K562 (cell line): Measurements from ENCODE around the gene UAP1. TPM values are rescaled to one million over a fixed set of nuclear protein-coding genes. Genes with fewer than 3 reads are reported as not detected.

Experiments used
- C11orf30 ChIP-seq: fragments of 450-650 bp; IDR thresholded peaks from 2 replicates; pipeline ENCODE4 v1.6.1; 2016; ENCODE audit warnings: low read depth, mild to moderate bottlenecking
- CBFA2T2 ChIP-seq: fragments of 450-650 bp; conservative IDR thresholded peaks from 2 replicates; pipeline ENCODE4 v1.6.1; 2017; ENCODE audit warnings: mild to moderate bottlenecking
- CCNT2 ChIP-seq: IDR thresholded peaks from 2 replicates; pipeline ENCODE4 v1.6.1; 2011; ENCODE audit warnings: borderline replicate concordance, low read depth, mild to moderate bottlenecking, moderate library complexity, mixed read lengths, low read length; ENCODE audit not compliant: insufficient read length; ENCODE audit errors: extremely low read depth
- CTBP1 ChIP-seq: fragments of 450-650 bp; IDR thresholded peaks from 2 replicates; pipeline ENCODE4 v1.6.1; 2016; ENCODE audit warnings: borderline replicate concordance
- IRF2 ChIP-seq: sonication (generic); formaldehyde crosslinking; IDR thresholded peaks from 2 replicates; pipeline ENCODE4 v1.8.1; 2022; ENCODE audit warnings: mild to moderate bottlenecking, missing genetic modification reagents
- MEF2D ChIP-seq: conservative IDR thresholded peaks from 2 replicates; pipeline ENCODE4 v1.6.1; 2016; ENCODE audit warnings: low read depth, missing genetic modification characterization, missing compliant biosample characterization
- NCOR1 ChIP-seq: fragments of 450-650 bp; IDR thresholded peaks from 2 replicates; pipeline ENCODE4 v1.6.1; 2016; ENCODE audit warnings: mild to moderate bottlenecking, moderate library complexity
- NR1H2 ChIP-seq: sonication (generic); formaldehyde crosslinking; IDR thresholded peaks from 2 replicates; pipeline ENCODE4 v1.4.0; 2020; ENCODE audit warnings: mild to moderate bottlenecking, missing genetic modification reagents
- POLR3G ChIP-seq: IDR thresholded peaks from 2 replicates; pipeline ENCODE4 v1.6.1; 2011; ENCODE audit not compliant: insufficient read length, insufficient replicate concordance; ENCODE audit errors: extremely low read depth
- SMARCB1 ChIP-seq: IDR thresholded peaks from 2 replicates; pipeline ENCODE4 v1.6.1; 2011; ENCODE audit warnings: improper control_type of control experiment, low read depth; ENCODE audit not compliant: insufficient read length
- SOX6 ChIP-seq: fragments of 450-650 bp; IDR thresholded peaks from 2 replicates; pipeline ENCODE4 v1.6.1; 2014; ENCODE audit warnings: mild to moderate bottlenecking
- SRSF1 ChIP-seq: fragments of 200-400 bp; formaldehyde crosslinking; IDR thresholded peaks from 2 replicates; pipeline ENCODE4 v1.6.1; 2017; ENCODE audit warnings: mild to moderate bottlenecking, low read depth, low read length, moderate library complexity
- TEAD4 ChIP-seq, 2 experiments: sonication (generic) in 1 of 2; formaldehyde crosslinking in 1 of 2; IDR thresholded peaks; 2 replicates each; pipeline versions ENCODE4 v1.6.1 to v1.8.0; 2012 to 2022; ENCODE audit warnings: borderline replicate concordance in 1 of 2, inconsistent platforms in 1 of 2, low read length in 1 of 2, mild to moderate bottlenecking in 1 of 2, missing genetic modification reagents in 1 of 2
- YBX1 ChIP-seq: fragments of 450-650 bp; IDR thresholded peaks from 2 replicates; pipeline ENCODE4 v1.7.1; 2016; ENCODE audit warnings: mild to moderate bottlenecking
- ZNF695 ChIP-seq: fragments of 450-650 bp; formaldehyde crosslinking; IDR thresholded peaks from 2 replicates; pipeline ENCODE4 v1.4.0; 2020; ENCODE audit warnings: mild to moderate bottlenecking, moderate library complexity
- polyA plus RNA-seq, 8 experiments: library from polyadenylated mRNA; depleted of rRNA in 4 of 8; stranded (reverse) in 5 of 8; unstranded in 3 of 8; fragments of >200 nt; fragmentation: Nextera tagmentation in 2 of 8; fragmentation: Illumina TruSeq in 1 of 8; extraction: Ambion mirVana in 2 of 8; extraction: Trizol in 1 of 8; gene quantifications; 2 replicates each; pipeline versions ENCODE4 v1.2.1 to v1.2.3, GENCODE V29; 2011 to 2014; ENCODE audit warnings: inconsistent platforms in 1 of 8, missing spikeins in 1 of 8
- total RNA-seq, 7 experiments: library from RNA; depleted of rRNA in 6 of 7; stranded (reverse); fragments of >200 nt in 6 of 7; fragmentation: Illumina TruSeq in 2 of 7; extraction: Trizol in 2 of 7; gene quantifications; 2 replicates each; pipeline versions ENCODE4 v1.2.1 to v1.2.3, GENCODE V29; 2011 to 2021; ENCODE audit warnings: low replicate concordance in 1 of 7
- TF ChIP-seq, protein P1 (sequence below): sonication (generic); formaldehyde crosslinking; IDR thresholded peaks from 2 replicates; pipeline ENCODE4 v1.8.0; 2022; ENCODE audit warnings: mild to moderate bottlenecking, low read depth, missing genetic modification reagents
- TF ChIP-seq, protein P2 (sequence below): sonication (generic); formaldehyde crosslinking; IDR thresholded peaks from 2 replicates; pipeline ENCODE4 v1.8.0; 2022; ENCODE audit warnings: mild to moderate bottlenecking, missing genetic modification reagents
- TF ChIP-seq, protein P3 (sequence below): fragments of 450-650 bp; IDR thresholded peaks from 2 replicates; pipeline ENCODE4 v1.6.1; 2017; ENCODE audit warnings: antibody characterized with exemption, mild to moderate bottlenecking

The UAP1 gene
- total and polyA plus RNA-seq, 9 of the 15 experiments (the other 6 are each of a cell fraction or from before 2014, with no cell fraction given) = 182 to 317 (median 213) TPM

DNA sequence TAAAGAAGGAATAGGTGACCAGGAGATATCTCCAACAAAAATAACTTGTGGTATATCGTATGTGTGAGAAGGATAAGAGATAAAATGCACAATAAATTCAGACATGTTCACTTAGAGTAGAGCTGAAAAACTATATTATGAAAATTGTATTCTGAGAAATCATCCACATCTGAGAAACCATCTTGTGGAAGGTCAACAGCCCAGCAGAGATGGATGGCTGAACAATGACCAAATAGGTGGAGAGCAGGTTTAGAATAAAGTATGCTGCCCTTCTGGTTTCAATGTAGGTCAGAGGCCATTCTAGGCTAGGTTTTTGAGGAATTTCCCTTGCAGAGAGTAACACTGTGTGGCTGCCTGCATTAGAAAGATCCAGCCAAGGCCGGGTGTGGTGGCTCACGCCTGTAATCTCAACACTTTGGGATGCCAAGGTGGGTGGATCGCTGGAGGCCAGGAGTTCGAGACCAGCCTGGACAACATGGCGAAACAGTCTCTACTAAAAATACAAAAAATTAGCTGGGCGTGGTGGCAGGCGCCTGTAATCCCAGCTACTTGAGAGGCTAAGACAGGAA, 8.8 kb upstream of the UAP1 start (continued):
- TF ChIP-seq, protein P1, sequence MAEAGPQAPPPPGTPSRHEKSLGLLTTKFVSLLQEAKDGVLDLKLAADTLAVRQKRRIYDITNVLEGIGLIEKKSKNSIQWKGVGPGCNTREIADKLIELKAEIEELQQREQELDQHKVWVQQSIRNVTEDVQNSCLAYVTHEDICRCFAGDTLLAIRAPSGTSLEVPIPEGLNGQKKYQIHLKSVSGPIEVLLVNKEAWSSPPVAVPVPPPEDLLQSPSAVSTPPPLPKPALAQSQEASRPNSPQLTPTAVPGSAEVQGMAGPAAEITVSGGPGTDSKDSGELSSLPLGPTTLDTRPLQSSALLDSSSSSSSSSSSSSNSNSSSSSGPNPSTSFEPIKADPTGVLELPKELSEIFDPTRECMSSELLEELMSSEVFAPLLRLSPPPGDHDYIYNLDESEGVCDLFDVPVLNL (CRISPR knock-in tag) = no peak
- TF ChIP-seq ZNF695 (CRISPR knock-in tag) (no peak), SOX6 (peak; percentile 56; the same call in 1 of the 2 replicates), TEAD4 (IDR thresholded peaks at IDR 0.05; ENCODE audit: low read length) (peak; percentile 72), TEAD4 (CRISPR knock-in tag; IDR thresholded peaks at IDR 0.05; ENCODE audit: borderline replicate concordance) (no peak), POLR3G (no peak), CBFA2T2 (0 out of 2 replicates have a peak, but pooled peaks have one; percentile 18), IRF2 (CRISPR knock-in tag) (no peak), YBX1 (no peak), NCOR1 (peak; percentile 19; the same call in 1 of the 2 replicates), CCNT2 (peak; percentile 32), SRSF1 (no peak), CTBP1 (no peak), SMARCB1 (no peak), C11orf30 (no peak), NR1H2 (CRISPR knock-in tag) (no peak), MEF2D (tag) (no peak)
- TF ChIP-seq, protein P2, sequence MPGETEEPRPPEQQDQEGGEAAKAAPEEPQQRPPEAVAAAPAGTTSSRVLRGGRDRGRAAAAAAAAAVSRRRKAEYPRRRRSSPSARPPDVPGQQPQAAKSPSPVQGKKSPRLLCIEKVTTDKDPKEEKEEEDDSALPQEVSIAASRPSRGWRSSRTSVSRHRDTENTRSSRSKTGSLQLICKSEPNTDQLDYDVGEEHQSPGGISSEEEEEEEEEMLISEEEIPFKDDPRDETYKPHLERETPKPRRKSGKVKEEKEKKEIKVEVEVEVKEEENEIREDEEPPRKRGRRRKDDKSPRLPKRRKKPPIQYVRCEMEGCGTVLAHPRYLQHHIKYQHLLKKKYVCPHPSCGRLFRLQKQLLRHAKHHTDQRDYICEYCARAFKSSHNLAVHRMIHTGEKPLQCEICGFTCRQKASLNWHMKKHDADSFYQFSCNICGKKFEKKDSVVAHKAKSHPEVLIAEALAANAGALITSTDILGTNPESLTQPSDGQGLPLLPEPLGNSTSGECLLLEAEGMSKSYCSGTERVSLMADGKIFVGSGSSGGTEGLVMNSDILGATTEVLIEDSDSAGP (CRISPR knock-in tag) = no peak
- TF ChIP-seq, protein P3, sequence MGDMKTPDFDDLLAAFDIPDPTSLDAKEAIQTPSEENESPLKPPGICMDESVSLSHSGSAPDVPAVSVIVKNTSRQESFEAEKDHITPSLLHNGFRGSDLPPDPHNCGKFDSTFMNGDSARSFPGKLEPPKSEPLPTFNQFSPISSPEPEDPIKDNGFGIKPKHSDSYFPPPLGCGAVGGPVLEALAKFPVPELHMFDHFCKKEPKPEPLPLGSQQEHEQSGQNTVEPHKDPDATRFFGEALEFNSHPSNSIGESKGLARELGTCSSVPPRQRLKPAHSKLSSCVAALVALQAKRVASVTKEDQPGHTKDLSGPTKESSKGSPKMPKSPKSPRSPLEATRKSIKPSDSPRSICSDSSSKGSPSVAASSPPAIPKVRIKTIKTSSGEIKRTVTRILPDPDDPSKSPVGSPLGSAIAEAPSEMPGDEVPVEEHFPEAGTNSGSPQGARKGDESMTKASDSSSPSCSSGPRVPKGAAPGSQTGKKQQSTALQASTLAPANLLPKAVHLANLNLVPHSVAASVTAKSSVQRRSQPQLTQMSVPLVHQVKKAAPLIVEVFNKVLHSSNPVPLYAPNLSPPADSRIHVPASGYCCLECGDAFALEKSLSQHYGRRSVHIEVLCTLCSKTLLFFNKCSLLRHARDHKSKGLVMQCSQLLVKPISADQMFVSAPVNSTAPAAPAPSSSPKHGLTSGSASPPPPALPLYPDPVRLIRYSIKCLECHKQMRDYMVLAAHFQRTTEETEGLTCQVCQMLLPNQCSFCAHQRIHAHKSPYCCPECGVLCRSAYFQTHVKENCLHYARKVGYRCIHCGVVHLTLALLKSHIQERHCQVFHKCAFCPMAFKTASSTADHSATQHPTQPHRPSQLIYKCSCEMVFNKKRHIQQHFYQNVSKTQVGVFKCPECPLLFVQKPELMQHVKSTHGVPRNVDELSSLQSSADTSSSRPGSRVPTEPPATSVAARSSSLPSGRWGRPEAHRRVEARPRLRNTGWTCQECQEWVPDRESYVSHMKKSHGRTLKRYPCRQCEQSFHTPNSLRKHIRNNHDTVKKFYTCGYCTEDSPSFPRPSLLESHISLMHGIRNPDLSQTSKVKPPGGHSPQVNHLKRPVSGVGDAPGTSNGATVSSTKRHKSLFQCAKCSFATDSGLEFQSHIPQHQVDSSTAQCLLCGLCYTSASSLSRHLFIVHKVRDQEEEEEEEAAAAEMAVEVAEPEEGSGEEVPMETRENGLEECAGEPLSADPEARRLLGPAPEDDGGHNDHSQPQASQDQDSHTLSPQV = no peak
